Esophagus squamous epithelium (tissue), 5 donors: Measurements from ENCODE around the gene UVSSA. TPM values are rescaled to one million over a fixed set of nuclear protein-coding genes. Genes with fewer than 3 reads are reported as not detected.

Source experiments
- DNase-seq: peaks from one replicate; lab custom pipeline; 2025; lab: John Stamatoyannopoulos, UW
- H3K27ac ChIP-seq, 4 donors: fragments of 200-600 bp; sonication (generic); one replicate each; pipeline ENCODE4 v1.5.1; 2016 to 2019; ENCODE audit warnings: mild to moderate bottlenecking in 1 of 4
- H3K27me3 ChIP-seq, 4 donors: fragments of 200-600 bp; sonication (generic); 1 replicate in 3 of 4; 2 replicates in 1 of 4; pipeline versions ENCODE4 v1.5.1 to v1.6.0; 2017 to 2021; ENCODE audit warnings: antibody characterized with exemption in 1 of 4
- H3K36me3 ChIP-seq, 3 donors: fragments of 200-600 bp; sonication (generic); one replicate each; pipeline ENCODE4 v1.5.1; 2016 to 2019
- H3K4me1 ChIP-seq, 3 donors: fragments of 200-600 bp; sonication (generic); one replicate each; pipeline ENCODE4 v1.5.1; 2017 to 2019
- H3K4me3 ChIP-seq, 4 donors: fragments of 200-600 bp; sonication (generic); 1 replicate in 3 of 4; 2 replicates in 1 of 4; pipeline ENCODE4 v1.5.1; 2016 to 2019; ENCODE audit warnings: mild to moderate bottlenecking in 2 of 4, moderate library complexity in 1 of 4
- H3K9me3 ChIP-seq, 3 donors: fragments of 200-600 bp; sonication (generic); one replicate each; pipeline ENCODE4 v1.5.1; 2016 to 2019
- CTCF ChIP-seq, 6 experiments: fragments of 450-650 bp in 4 of 6; fragments of 200-600 bp in 2 of 6; sonication (generic) in 2 of 6; IDR thresholded peaks; one replicate each; pipeline ENCODE4 v1.5.1; 2016 to 2019; ENCODE audit warnings: antibody characterized with exemption in 6 of 6, mild to moderate bottlenecking in 4 of 6, moderate library complexity in 4 of 6
- POLR2A ChIP-seq, 4 donors: fragments of 450-650 bp; IDR thresholded peaks; one replicate each; pipeline ENCODE4 v1.6.1; 2017; ENCODE audit warnings: antibody characterized with exemption in 4 of 4, mild to moderate bottlenecking in 4 of 4, moderate library complexity in 3 of 4
- WGBS, 2 donors: methylation state at CpG; one replicate each; pipeline ENCODE4 v1.1.5; 2018; 5-methylcytosine and 5-hydroxymethylcytosine counted together
- intact Hi-C: fragments of 100-400 bp; cut with DNase I; formaldehyde crosslinking; loops from one replicate; pipeline ENCODE4 v1.15.0; 2022
- total RNA-seq, 4 donors: library from RNA; depleted of rRNA; stranded (reverse); fragments of >200 nt; gene quantifications; one replicate each; pipeline ENCODE4 v1.1.0, GENCODE V29; 2016
- donor health status: DM: yes; HTN: yes; CAD: no.

The UVSSA gene
- total RNA-seq, 4 donors from 2014 or later = 7.2 to 12.8 (median 11.5) TPM

GRCh38 chr4:1340861-1341260 lies 6.1 kb upstream of the UVSSA start:
- 92 to 96% methylated on average over 5 to 8 of the region's 20 CpGs for WGBS, 2 donors
- DNase-seq = no peak
- Histone ChIP-seq H3K9me3 (no peaks in the 10 kb centered on the region), H3K36me3 (peaks cover 31 to 61% (median 39%) of the 10 kb centered on the region in 3 donors), H3K4me3 (no peak overlapping the region), H3K27ac (no peak overlapping the region), H3K4me1 (peaks cover 9 to 28% (median 14%) of the 10 kb centered on the region in 3 donors), H3K27me3 (no peaks in the 10 kb centered on the region)
- TF ChIP-seq POLR2A (IDR thresholded peaks at IDR 0.05) (no peak), CTCF (IDR thresholded peaks at IDR 0.05) (no peak)
- intact Hi-C loops = loop anchor here (5.0 kb wide), 1 partner anchor 34 kb away; no protein-coding TSS in a partner anchor

GRCh38 chr4:1342003-1342402 lies 5.0 kb upstream of the UVSSA start:
- 89 to 100% methylated on average over 1 of the region's 1 CpG for WGBS, 2 donors
- Histone ChIP-seq H3K27me3 (no peaks in the 10 kb centered on the region), H3K4me3 (no peak overlapping the region), H3K36me3 (peaks cover 25 to 50% (median 33%) of the 10 kb centered on the region in 3 donors), H3K4me1 (peaks cover 10 to 28% (median 14%) of the 10 kb centered on the region in 3 donors), H3K27ac (no peak overlapping the region), H3K9me3 (no peaks in the 10 kb centered on the region)
- no peak for DNase-seq
- TF ChIP-seq CTCF (IDR thresholded peaks at IDR 0.05) (no peak), POLR2A (IDR thresholded peaks at IDR 0.05) (no peak)
- intact Hi-C loops = loop anchor here (5.0 kb wide), 1 partner anchor 35 kb away; no protein-coding TSS in a partner anchor

DNA sequence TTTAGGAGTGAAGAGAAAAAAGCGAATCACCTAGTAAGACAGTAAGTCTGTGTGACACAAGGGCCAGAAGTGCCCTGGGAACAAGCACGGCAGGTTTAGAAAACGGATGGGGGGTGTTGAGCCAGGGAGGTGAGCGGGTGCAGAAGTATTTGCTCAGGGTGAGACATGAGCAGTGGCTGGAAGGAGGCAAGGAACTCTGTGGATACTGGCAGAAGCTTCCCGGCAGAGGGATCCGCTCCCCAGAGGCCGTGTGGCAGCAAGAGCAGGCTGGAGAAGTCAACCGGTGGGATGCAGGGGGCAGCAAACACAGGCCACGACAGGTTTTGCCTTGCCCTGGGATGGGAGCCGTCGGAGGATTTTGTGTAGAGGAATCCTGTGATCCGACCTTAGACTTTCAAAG lies 2.3 kb upstream of the UVSSA start:
- peaks cover 5 to 30% (median 8%) of the 10 kb centered on the region in 3 donors for H3K36me3 ChIP-seq
- no peak for DNase-seq
- no peaks in the 10 kb centered on the region for H3K27me3 ChIP-seq
- peak overlapping the region in 3 of 4 donors; percentile 95 to 100 (median 100) for H3K27ac ChIP-seq
- intact Hi-C loops = loop anchor here (5.0 kb wide), 3 partner anchors 37 to 92 kb away; no protein-coding TSS in a partner anchor
- peaks cover 18 to 42% (median 24%) of the 10 kb centered on the region in 3 donors for H3K4me1 ChIP-seq
- TF ChIP-seq CTCF (IDR thresholded peaks at IDR 0.05) (no peak), POLR2A (IDR thresholded peaks at IDR 0.05) (no peak)
- 43 to 66% methylated on average over 11 of the region's 12 CpGs for WGBS, 2 donors
- H3K9me3 ChIP-seq = no peaks in the 10 kb centered on the region
- no peak overlapping the region for H3K4me3 ChIP-seq

DNA sequence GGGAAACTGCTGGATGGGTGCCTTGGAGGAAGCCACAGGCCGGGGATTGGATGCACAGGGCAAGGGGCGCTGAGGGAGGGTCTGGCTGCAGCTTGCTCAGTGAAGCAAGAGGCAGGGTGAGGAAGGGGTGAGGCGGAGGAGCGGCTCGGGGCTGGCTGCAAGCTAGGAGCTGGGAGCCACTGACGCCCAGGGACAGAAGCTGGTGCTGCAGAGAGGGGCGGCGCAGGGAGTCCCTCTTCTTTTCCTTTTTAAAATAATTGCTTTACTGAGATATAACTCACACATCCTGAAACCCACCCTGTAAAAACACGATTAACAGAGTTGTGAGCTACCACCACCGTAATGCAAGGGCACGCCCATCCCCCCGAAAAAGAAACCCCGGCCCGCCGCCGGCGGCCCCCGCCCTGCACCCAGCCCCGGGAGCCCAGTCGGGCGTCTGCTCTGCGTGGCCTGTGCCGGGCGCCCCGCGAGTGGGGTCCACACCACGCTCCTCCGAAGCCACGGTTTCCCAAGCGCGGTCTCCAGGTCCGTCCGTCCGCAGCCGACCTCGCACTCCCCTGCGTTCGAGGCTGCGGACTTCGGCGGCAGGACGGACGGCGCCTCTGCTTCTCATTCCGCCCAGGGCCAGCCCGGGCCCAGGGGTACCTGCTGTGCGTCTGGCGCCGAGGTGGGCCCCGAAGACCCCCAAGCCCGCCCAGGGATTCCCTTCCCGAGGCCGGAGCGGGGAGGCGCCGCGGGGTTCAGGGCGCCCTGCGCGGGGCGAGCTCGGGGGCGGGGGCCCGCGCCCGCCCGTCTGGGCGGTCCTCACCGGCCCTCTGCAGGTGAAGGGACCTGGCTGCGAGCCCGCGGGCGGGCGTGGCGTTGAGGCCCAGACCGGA lies 866 bp upstream of the UVSSA start:
- intact Hi-C loops = loop anchor here (5.0 kb wide), 2 partner anchors 54 to 94 kb away; no protein-coding TSS in a partner anchor
- 1% methylated on average over 9 to 15 of the region's 76 CpGs for WGBS, 2 donors
- Histone ChIP-seq H3K36me3 (peaks cover 0 to 28% (median 0%) of the 10 kb centered on the region in 3 donors), H3K27ac (peak overlapping the region; percentile 95 to 100 (median 100)), H3K4me1 (peaks cover 18 to 50% (median 24%) of the 10 kb centered on the region in 3 donors), H3K27me3 (no peaks in the 10 kb centered on the region), H3K9me3 (no peaks in the 10 kb centered on the region), H3K4me3 (peak overlapping the region; percentile 69 to 97 (median 83))
- no peak for DNase-seq
- peak in 1 of 6 experiments; percentile 34 for TF ChIP-seq CTCF (IDR thresholded peaks at IDR 0.05)
- peak in 2 of 4 donors; percentile 9 to 22 for TF ChIP-seq POLR2A (IDR thresholded peaks at IDR 0.05)
